Breast epithelium (tissue), 4 donors: ENCODE data around the gene GP9. TPM values are rescaled to one million over a fixed set of nuclear protein-coding genes. Genes with fewer than 3 reads are reported as not detected.

Experiments used
- DNase-seq, 2 donors: peaks; one replicate each; pipeline ENCODE4 v3.0.0-alpha.2; 2019; ENCODE audit warnings: low spot score in 2 of 2
- H3K27ac ChIP-seq, 2 donors: fragments of 200-600 bp; sonication (generic) in 1 of 2; one replicate each; pipeline ENCODE4 v1.5.1; 2016 to 2019; ENCODE audit warnings: mild to moderate bottlenecking in 1 of 2
- H3K27me3 ChIP-seq, 2 donors: fragments of 200-600 bp; sonication (generic) in 1 of 2; one replicate each; pipeline versions ENCODE4 v1.5.1 to v1.6.0; 2017 to 2019; ENCODE audit warnings: control low read depth in 1 of 2, mild to moderate bottlenecking in 1 of 2
- H3K36me3 ChIP-seq: fragments of 200-600 bp; one replicate; pipeline ENCODE4 v1.5.1; 2019
- H3K4me1 ChIP-seq, 2 donors: fragments of 200-600 bp; sonication (generic); one replicate each; pipeline ENCODE4 v1.5.1; 2016 to 2019; ENCODE audit warnings: control low read depth in 1 of 2
- H3K4me3 ChIP-seq, 3 donors: fragments of 200-600 bp; sonication (generic); 1 replicate in 2 of 3; 2 replicates in 1 of 3; pipeline ENCODE4 v1.5.1; 2016 to 2019; ENCODE audit warnings: mild to moderate bottlenecking in 3 of 3, moderate library complexity in 2 of 3
- H3K9me3 ChIP-seq, 2 donors: fragments of 200-600 bp; sonication (generic) in 1 of 2; one replicate each; pipeline ENCODE4 v1.5.1; 2016 to 2019; ENCODE audit warnings: control low read depth in 1 of 2
- POLR2A ChIP-seq: fragments of 450-650 bp; IDR thresholded peaks from one replicate; pipeline ENCODE4 v1.6.1; 2016; ENCODE audit warnings: antibody characterized with exemption, mild to moderate bottlenecking, moderate library complexity
- POLR2AphosphoS5 ChIP-seq, 3 donors: sonication (generic); formaldehyde crosslinking; IDR thresholded peaks; one replicate each; pipeline ENCODE4 v1.6.1; 2017; ENCODE audit warnings: antibody characterized with exemption in 3 of 3
- intact Hi-C: fragments of 100-400 bp; cut with DNase I; formaldehyde crosslinking; loops from one replicate; pipeline ENCODE4 v1.15.1; 2023; ENCODE audit warnings: low total_unique reads
- total RNA-seq, 3 donors: library from RNA; depleted of rRNA; stranded (reverse); fragments of >200 nt; gene quantifications; one replicate each; pipeline ENCODE4 v1.1.0, GENCODE V29; 2016
- TF ChIP-seq, protein P1 (sequence below), 3 donors: fragments of 450-650 bp; IDR thresholded peaks; one replicate each; pipeline ENCODE4 v1.5.1; 2016 to 2017; ENCODE audit warnings: antibody characterized with exemption in 3 of 3, mild to moderate bottlenecking in 3 of 3, moderate library complexity in 3 of 3

The GP9 gene
- under 1 TPM in 1 of 3 donors, not detected in 2; 0.48 TPM for total RNA-seq

DNA sequence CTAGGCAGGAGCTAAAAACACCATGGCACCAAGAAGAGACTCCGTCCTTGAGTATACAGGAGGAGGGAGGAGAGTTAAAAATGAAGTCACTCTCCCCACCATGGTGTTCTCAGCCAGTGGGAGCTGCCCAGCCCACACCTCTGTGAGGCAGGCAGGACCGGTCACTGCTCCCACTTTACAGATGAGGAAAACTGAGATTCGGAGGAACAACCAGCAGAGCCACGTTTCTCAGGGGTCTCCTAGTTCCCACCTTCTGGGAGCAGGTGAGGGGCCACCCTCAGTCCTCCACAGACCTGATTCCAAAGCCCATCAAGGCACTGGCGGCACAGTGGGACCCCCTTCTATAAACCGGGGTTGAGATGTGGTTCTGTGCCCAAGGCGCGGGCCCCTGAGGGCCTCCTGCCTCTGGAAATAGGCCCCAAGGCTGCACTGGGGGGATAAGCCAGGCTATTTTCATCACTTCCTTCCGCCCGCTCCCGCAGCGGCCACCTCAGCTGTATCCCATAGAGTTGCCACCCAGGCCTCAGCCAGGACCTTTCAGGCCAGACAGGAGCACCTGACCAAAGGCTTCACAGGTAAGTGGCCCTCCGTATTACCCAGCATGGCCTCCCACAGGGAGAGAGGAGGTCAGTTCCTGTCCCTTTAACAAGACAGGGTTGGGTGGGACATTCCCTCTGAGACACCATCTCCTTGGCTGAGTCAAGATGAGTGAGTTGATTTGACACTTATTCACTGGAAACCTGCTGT lies at the start of gene GP9:
GP9 (plus strand) TSS at position 504 of the 747 bp plus-strand sequence. CDS start 961 bp downstream, outside the sequence.
- Histone ChIP-seq H3K27ac (no peak within 1 kb of the TSS), H3K4me3 (no peak within 1 kb of the TSS), H3K27me3 (no peaks in the 10 kb centered on the region), H3K4me1 (no peaks in the 10 kb centered on the region), H3K36me3 (no peaks in the 10 kb centered on the region), H3K9me3 (no peaks in the 10 kb centered on the region)
- intact Hi-C loops = no loop called here
- TF ChIP-seq, protein P1, sequence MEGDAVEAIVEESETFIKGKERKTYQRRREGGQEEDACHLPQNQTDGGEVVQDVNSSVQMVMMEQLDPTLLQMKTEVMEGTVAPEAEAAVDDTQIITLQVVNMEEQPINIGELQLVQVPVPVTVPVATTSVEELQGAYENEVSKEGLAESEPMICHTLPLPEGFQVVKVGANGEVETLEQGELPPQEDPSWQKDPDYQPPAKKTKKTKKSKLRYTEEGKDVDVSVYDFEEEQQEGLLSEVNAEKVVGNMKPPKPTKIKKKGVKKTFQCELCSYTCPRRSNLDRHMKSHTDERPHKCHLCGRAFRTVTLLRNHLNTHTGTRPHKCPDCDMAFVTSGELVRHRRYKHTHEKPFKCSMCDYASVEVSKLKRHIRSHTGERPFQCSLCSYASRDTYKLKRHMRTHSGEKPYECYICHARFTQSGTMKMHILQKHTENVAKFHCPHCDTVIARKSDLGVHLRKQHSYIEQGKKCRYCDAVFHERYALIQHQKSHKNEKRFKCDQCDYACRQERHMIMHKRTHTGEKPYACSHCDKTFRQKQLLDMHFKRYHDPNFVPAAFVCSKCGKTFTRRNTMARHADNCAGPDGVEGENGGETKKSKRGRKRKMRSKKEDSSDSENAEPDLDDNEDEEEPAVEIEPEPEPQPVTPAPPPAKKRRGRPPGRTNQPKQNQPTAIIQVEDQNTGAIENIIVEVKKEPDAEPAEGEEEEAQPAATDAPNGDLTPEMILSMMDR (IDR thresholded peaks at IDR 0.05) = no peak
- TF ChIP-seq POLR2A = no peak
- no peak for TF ChIP-seq POLR2AphosphoS5 (IDR thresholded peaks at IDR 0.05)
- no peak for DNase-seq

- Histone ChIP-seq H3K9me3 (no peaks in the 10 kb centered on the region), H3K36me3 (no peaks in the 10 kb centered on the region), H3K4me1 (no peaks in the 10 kb centered on the region), H3K27ac (no peak overlapping the region), H3K4me3 (no peak overlapping the region), H3K27me3 (no peaks in the 10 kb centered on the region)
- DNase-seq = no peak
- TF ChIP-seq POLR2A (no peak), POLR2AphosphoS5 (IDR thresholded peaks at IDR 0.05) (no peak)
- TF ChIP-seq, protein P1 (IDR thresholded peaks at IDR 0.05) = no peak
- intact Hi-C loops = no loop called here
Measured at GRCh38 chr3:129013491-129013891, 47.1 kb upstream of the GP9 start.

- intact Hi-C loops = no loop called here
- Histone ChIP-seq H3K4me3 (no peak overlapping the region), H3K4me1 (no peaks in the 10 kb centered on the region), H3K36me3 (no peaks in the 10 kb centered on the region), H3K27me3 (no peaks in the 10 kb centered on the region), H3K9me3 (no peaks in the 10 kb centered on the region), H3K27ac (peak overlapping the region in 1 of 2 donors; percentile 78)
- TF ChIP-seq POLR2A (no peak), POLR2AphosphoS5 (IDR thresholded peaks at IDR 0.05) (no peak)
- TF ChIP-seq, protein P1 (IDR thresholded peaks at IDR 0.05) = no peak
- no peak for DNase-seq
Measured at GRCh38 chr3:129014148-129014547, 46.4 kb upstream of the GP9 start.

GRCh38 chr3:129014793-129015345 lies 45.7 kb upstream of the GP9 start:
- no peak for DNase-seq
- Histone ChIP-seq H3K4me1 (no peaks in the 10 kb centered on the region), H3K9me3 (no peaks in the 10 kb centered on the region), H3K36me3 (no peaks in the 10 kb centered on the region), H3K27me3 (no peaks in the 10 kb centered on the region), H3K4me3 (no peak overlapping the region), H3K27ac (peak overlapping the region; percentile 17 to 78)
- intact Hi-C loops = loop anchor here (5.0 kb wide), 1 partner anchor 528 kb away; no protein-coding TSS in a partner anchor
- TF ChIP-seq, protein P1 (IDR thresholded peaks at IDR 0.05) = no peak
- TF ChIP-seq POLR2A (no peak), POLR2AphosphoS5 (IDR thresholded peaks at IDR 0.05) (no peak)
